IMR-90 (cell line): ENCODE results near the gene KRT86. TPM values are rescaled to one million over a fixed set of nuclear protein-coding genes. Genes with fewer than 3 reads are reported as not detected.

ENCODE experiments used
- ATAC-seq: fragments of 200-7000 bp; cut with Tn5 transposase; 2 replicates; pipeline ENCODE4 v1.9.1; 2020; ENCODE audit warnings: low read depth, mild to moderate bottlenecking, moderate library complexity
- BruUV-seq: library from RNA; stranded (reverse); fragments of 400-500 nt; replicated peaks from 2 replicates; lab custom pipeline; 2021; lab: Mats Ljungman, UMichigan
- CTCF ChIA-PET: fragments of 300-600 bp; formaldehyde crosslinking; extraction: SDS; loops from one replicate; lab custom pipeline; 2021; ENCODE audit warnings: antibody characterized with exemption; lab: Yijun Ruan, JAX
- POLR2A ChIA-PET: fragments of 300-600 bp; sonication (Branson Sonifier 250); formaldehyde crosslinking; loops from one replicate; lab custom pipeline; 2022; ENCODE audit warnings: antibody characterized with exemption; ENCODE audit not compliant: unreplicated experiment; lab: Charles Lee
- DNase-seq: peaks from one replicate; pipeline ENCODE4 v3.0.0; 2013
- H2AFZ ChIP-seq: replicated peaks from 2 replicates; pipeline ENCODE3; 2013; ENCODE audit warnings: low read length, mild to moderate bottlenecking; ENCODE audit not compliant: poor library complexity
- H2AK5ac ChIP-seq: 2 replicates; pipeline ENCODE4 v1.6.1; 2013; ENCODE audit warnings: low read depth, low read length, inconsistent platforms
- H2AK9ac ChIP-seq: replicated peaks from 2 replicates; pipeline ENCODE3; 2013; ENCODE audit warnings: mild to moderate bottlenecking, low read depth, low read length, moderate library complexity; ENCODE audit not compliant: poor library complexity
- H2BK120ac ChIP-seq: 2 replicates; pipeline ENCODE4 v1.6.1; 2013; ENCODE audit warnings: low read depth, low read length, inconsistent platforms
- H2BK15ac ChIP-seq: 3 replicates; pipeline ENCODE4 v1.6.1; 2013; ENCODE audit warnings: low read depth, low read length, inconsistent platforms
- H2BK20ac ChIP-seq: 2 replicates; pipeline ENCODE4 v1.6.1; 2013; ENCODE audit warnings: low read depth, mild to moderate bottlenecking, inconsistent platforms, low read length, moderate library complexity
- H2BK5ac ChIP-seq: 2 replicates; pipeline ENCODE4 v1.6.1; 2013; ENCODE audit warnings: mild to moderate bottlenecking, low read depth, low read length, inconsistent platforms; ENCODE audit not compliant: poor library complexity, severe bottlenecking
- H3K14ac ChIP-seq: replicated peaks from 2 replicates; pipeline ENCODE4 v1.6.1; 2013; ENCODE audit warnings: low read depth, low read length, inconsistent platforms
- H3K18ac ChIP-seq: 2 replicates; pipeline ENCODE4 v1.6.1; 2013; ENCODE audit warnings: low read depth, low read length, control low read depth
- H3K23ac ChIP-seq: 2 replicates; pipeline ENCODE4 v1.6.1; 2013; ENCODE audit warnings: low read depth, low read length, inconsistent platforms
- H3K27ac ChIP-seq: 2 replicates; pipeline ENCODE4 v1.5.1; 2013; ENCODE audit warnings: mild to moderate bottlenecking, control low read depth, low read length; ENCODE audit not compliant: insufficient read depth
- H3K27me3 ChIP-seq: 2 replicates; pipeline ENCODE4 v1.6.1; 2013; ENCODE audit warnings: low read length; ENCODE audit not compliant: control insufficient read depth, insufficient read depth
- H3K36me3 ChIP-seq: 2 replicates; pipeline ENCODE4 v1.6.1; 2013; ENCODE audit warnings: low read length, mixed read lengths; ENCODE audit not compliant: control insufficient read depth, insufficient read depth
- H3K4ac ChIP-seq: 2 replicates; pipeline ENCODE4 v1.6.1; 2013; ENCODE audit warnings: low read depth, low read length, inconsistent platforms
- H3K4me1 ChIP-seq: 2 replicates; pipeline ENCODE4 v1.6.1; 2013; ENCODE audit warnings: low read length, mixed read lengths; ENCODE audit not compliant: control insufficient read depth, insufficient read depth
- H3K4me2 ChIP-seq: 2 replicates; pipeline ENCODE4 v1.6.1; 2013; ENCODE audit warnings: low read depth, mild to moderate bottlenecking, control low read depth, low read length, moderate library complexity
- H3K4me3 ChIP-seq: 2 replicates; pipeline ENCODE4 v1.5.1; 2013; ENCODE audit warnings: low read depth, mild to moderate bottlenecking, control low read depth, low read length, moderate library complexity; ENCODE audit not compliant: insufficient read depth
- H3K56ac ChIP-seq: 2 replicates; pipeline ENCODE4 v1.6.1; 2013; ENCODE audit warnings: low read length, inconsistent platforms; ENCODE audit not compliant: insufficient read depth; ENCODE audit errors: extremely low read depth
- H3K79me1 ChIP-seq, 2 experiments: 2 replicates each; pipeline ENCODE4 v1.6.1; 2013; ENCODE audit warnings: low read length in 2 of 2, inconsistent platforms in 1 of 2, low read depth in 1 of 2
- H3K9ac ChIP-seq: 2 replicates; pipeline ENCODE4 v1.6.1; 2013; ENCODE audit warnings: low read depth, low read length, control low read depth
- H3K9me1 ChIP-seq: 2 replicates; pipeline ENCODE4 v1.6.1; 2013; ENCODE audit warnings: low read length, inconsistent platforms; ENCODE audit not compliant: insufficient read depth
- H3K9me3 ChIP-seq: 2 replicates; pipeline ENCODE4 v1.6.1; 2013; ENCODE audit warnings: low read length; ENCODE audit not compliant: control insufficient read depth, insufficient read depth
- H4K20me1 ChIP-seq: 2 replicates; pipeline ENCODE4 v1.6.1; 2013; ENCODE audit warnings: low read length, inconsistent platforms; ENCODE audit not compliant: insufficient read depth
- H4K5ac ChIP-seq: 2 replicates; pipeline ENCODE4 v1.6.1; 2013; ENCODE audit warnings: mild to moderate bottlenecking, low read depth, low read length, control low read depth
- H4K8ac ChIP-seq, 2 experiments: 2 replicates each; pipeline ENCODE4 v1.6.1; 2013; ENCODE audit warnings: low read depth in 2 of 2, low read length in 2 of 2, control low read depth in 1 of 2, inconsistent platforms in 1 of 2
- H4K91ac ChIP-seq: 2 replicates; pipeline ENCODE4 v1.6.1; 2013; ENCODE audit warnings: low read depth, low read length, inconsistent platforms; ENCODE audit not compliant: insufficient read depth
- BHLHE40 ChIP-seq: fragments of 150-350 bp; IDR thresholded peaks from 2 replicates; pipeline ENCODE4 v1.6.1; 2016; ENCODE audit warnings: mild to moderate bottlenecking, low read depth, low read length
- CHD1 ChIP-seq: IDR thresholded peaks from 2 replicates; pipeline ENCODE4 v1.6.1; 2012; ENCODE audit warnings: low read depth, low read length, improper control_type of control experiment
- ELK1 ChIP-seq: fragments of 150-350 bp; IDR thresholded peaks from 2 replicates; pipeline ENCODE4 v1.6.1; 2016; ENCODE audit warnings: low read depth, mild to moderate bottlenecking, low read length, moderate library complexity, borderline replicate concordance
- FOS ChIP-seq: fragments of 150-350 bp; IDR thresholded peaks from 2 replicates; pipeline ENCODE4 v1.6.1; 2016; ENCODE audit warnings: low read depth, low read length
- MAFK ChIP-seq: IDR thresholded peaks from 2 replicates; pipeline ENCODE4 v1.6.1; 2012; ENCODE audit warnings: low read depth, low read length, improper control_type of control experiment
- NFE2L2 ChIP-seq: fragments of 150-350 bp; IDR thresholded peaks from 2 replicates; pipeline ENCODE4 v1.6.1; 2016; ENCODE audit warnings: low read depth, mild to moderate bottlenecking, low read length
- RAD21 ChIP-seq: IDR thresholded peaks from 2 replicates; pipeline ENCODE4 v1.6.1; 2012; ENCODE audit warnings: low read length, improper control_type of control experiment
- SMC3 ChIP-seq: fragments of 150-350 bp; IDR thresholded peaks from 2 replicates; pipeline ENCODE4 v1.6.1; 2016; ENCODE audit warnings: low read depth, mild to moderate bottlenecking, antibody characterized with exemption, low read length, moderate library complexity
- WGBS, 2 experiments: methylation state at CpG; one replicate each; pipeline versions ENCODE4 v1.1.5 to v1.1.7; 2013; ENCODE audit warnings: missing lambda C conversion rate in 2 of 2; ENCODE audit not compliant: insufficient read length in 1 of 2; ENCODE audit errors: extremely low coverage in 2 of 2; 5-methylcytosine and 5-hydroxymethylcytosine counted together
- dilution Hi-C: fragments of 300-500 bp; cut with HindIII; formaldehyde crosslinking; loops from one replicate; pipeline ENCODE4 v1.14.3; 2018; ENCODE audit warnings: low sequenced_read_pairs; ENCODE audit not compliant: unreplicated experiment
- in situ Hi-C: fragments of 300-500 bp; cut with MboI; formaldehyde crosslinking; loops from 3 replicates; pipeline ENCODE4 v1.14.3; 2019; ENCODE audit warnings: low sequenced_read_pairs, inconsistent platforms, mixed read lengths
- intact Hi-C: fragments of 100-400 bp; cut with micrococcal nuclease; formaldehyde crosslinking; loops from 2 replicates; pipeline ENCODE4 v1.10.0; 2022
- polyA plus RNA-seq, 3 experiments: library from polyadenylated mRNA; depleted of rRNA; stranded (reverse); fragments of >200 nt; gene quantifications; 2 replicates each; pipeline ENCODE4 v1.2.3, GENCODE V29; 2012; ENCODE audit warnings: low replicate concordance in 1 of 3
- total RNA-seq: library from RNA; depleted of rRNA; stranded (reverse); fragments of >200 nt; gene quantifications from 2 replicates; pipeline ENCODE4 v1.2.3, GENCODE V29; 2012

The KRT86 gene
- total and polyA plus RNA-seq, 2 of the 4 experiments (the other 2 are of a cell fraction): not detected

GRCh38 chr12:52343550-52343949, 69.1 kb downstream of the KRT86 start:
- H3K4me1 ChIP-seq: no peaks in the 10 kb centered on the region
- no TSS peak for BruUV-seq
- no peak overlapping the region for H2AK5ac ChIP-seq
- ChIA-PET CTCF (interaction anchor here (0.5 kb wide), 1 partner anchor 62 kb away, joined by 4 read pairs; no protein-coding TSS in a partner anchor), POLR2A (no interaction called here)
- no peak overlapping the region for H2BK15ac ChIP-seq
- no peak overlapping the region for H3K4me2 ChIP-seq
- no peak overlapping the region for H4K91ac ChIP-seq
- H3K79me1 ChIP-seq: no peaks in the 10 kb centered on the region
- H3K4me3 ChIP-seq: no peak overlapping the region
- H3K4ac ChIP-seq: no peak overlapping the region
- peaks cover 66% of the 10 kb centered on the region for H3K27me3 ChIP-seq
- H2BK5ac ChIP-seq: no peak overlapping the region
- no peaks in the 10 kb centered on the region for H3K36me3 ChIP-seq
- H4K5ac ChIP-seq: no peak overlapping the region
- no peak overlapping the region for H3K18ac ChIP-seq
- H3K14ac ChIP-seq: no peak overlapping the region
- DNase-seq (no peak), ATAC-seq (no peak)
- no peak overlapping the region for H3K23ac ChIP-seq
- H3K9me1 ChIP-seq: no peaks in the 10 kb centered on the region
- H4K8ac ChIP-seq: no peak overlapping the region
- no peak overlapping the region for H2AFZ ChIP-seq
- no peaks in the 10 kb centered on the region for H4K20me1 ChIP-seq
- no peak overlapping the region for H2BK120ac ChIP-seq
- dilution Hi-C loops (no loop called here), in situ Hi-C loops (no loop called here), intact Hi-C loops (no loop called here)
- H3K56ac ChIP-seq: no peak overlapping the region
- H3K9me3 ChIP-seq: peaks cover 6% of the 10 kb centered on the region
- no peak overlapping the region for H3K27ac ChIP-seq
- TF ChIP-seq SMC3 (no peak), MAFK (no peak), FOS (no peak), BHLHE40 (no peak), ELK1 (no peak), NFE2L2 (no peak), CHD1 (no peak), RAD21 (no peak)
- no peak overlapping the region for H2BK20ac ChIP-seq
- WGBS, 2 experiments: no CpG with 5 or more reads among the region's 2 CpGs
- no peak overlapping the region for H3K9ac ChIP-seq
- no peak overlapping the region for H2AK9ac ChIP-seq
